CD4-positive, alpha-beta T cell treated with Interleukin-4 for 4 hours (primary cell): Measurements from ENCODE around the gene STUM.

Experiments used
- DNase-seq: peaks from one replicate; pipeline ENCODE4 v3.0.0-alpha.2; 2020

The STUM gene

DNA sequence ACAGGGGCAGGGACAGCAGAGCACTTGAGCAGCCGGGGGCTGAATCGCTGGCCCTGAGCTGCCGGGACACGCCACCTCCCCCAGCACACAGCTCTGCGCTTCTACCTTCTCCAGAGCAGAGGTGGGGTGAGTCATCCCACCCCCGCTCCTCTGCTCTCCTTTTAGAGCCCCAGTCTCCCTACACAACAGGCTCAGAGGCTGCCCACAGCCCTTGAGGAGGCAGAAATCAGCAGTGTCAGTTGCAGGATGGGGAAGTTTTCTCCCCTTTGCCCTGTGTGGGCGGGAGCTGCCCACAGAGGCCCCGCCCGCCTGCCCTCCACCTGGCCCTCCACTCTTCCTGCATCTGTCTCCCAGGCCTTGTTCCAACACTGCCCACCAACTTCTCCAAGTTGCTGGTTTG is 94.6 kb downstream of the STUM start:
- peak; percentile 68 for DNase-seq

DNA sequence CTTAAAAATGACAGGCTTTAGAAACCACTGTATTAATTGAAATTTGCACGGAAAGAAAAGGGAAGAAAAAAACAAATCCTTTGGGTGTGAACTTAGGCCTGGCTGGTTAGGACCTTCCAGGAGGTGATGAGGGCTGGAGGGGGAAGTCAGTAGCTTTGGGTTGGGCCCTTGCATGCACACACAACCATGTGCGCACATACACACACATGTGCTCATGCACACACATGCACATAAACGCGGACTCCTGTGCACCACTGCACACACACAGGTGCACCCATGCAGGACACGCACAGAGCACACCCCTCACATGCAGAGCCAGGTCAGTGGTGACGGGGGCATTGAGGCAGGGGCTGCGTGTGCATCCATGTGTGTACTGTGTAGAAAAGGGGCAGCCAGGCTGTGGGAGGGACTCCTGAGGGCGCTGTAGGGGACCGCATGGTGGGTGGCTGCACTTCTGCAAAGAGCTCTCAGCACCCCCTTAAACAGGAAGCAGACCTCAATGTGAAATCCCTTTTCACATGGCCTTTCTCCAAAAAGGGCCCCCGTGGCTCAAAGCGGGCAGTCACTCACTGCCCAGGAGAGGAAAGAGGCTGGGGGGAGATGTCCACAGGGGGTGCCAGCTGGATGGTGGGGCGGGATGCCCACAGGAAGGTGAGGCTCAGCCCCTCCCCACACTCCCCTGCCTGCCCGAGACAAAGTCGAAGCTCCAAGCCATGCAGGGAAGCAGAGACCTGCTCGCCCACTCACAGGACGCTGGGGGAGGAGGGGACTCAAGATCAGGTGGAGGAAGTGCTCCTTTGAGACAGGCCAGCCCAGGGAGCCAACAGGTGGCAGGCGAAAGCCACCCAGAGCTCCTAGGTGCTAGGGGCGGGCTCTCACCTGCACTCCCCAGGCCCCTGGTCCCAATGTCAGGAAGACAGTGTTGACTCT is 95.3 kb downstream of the STUM start:
- no peak for DNase-seq

DNA sequence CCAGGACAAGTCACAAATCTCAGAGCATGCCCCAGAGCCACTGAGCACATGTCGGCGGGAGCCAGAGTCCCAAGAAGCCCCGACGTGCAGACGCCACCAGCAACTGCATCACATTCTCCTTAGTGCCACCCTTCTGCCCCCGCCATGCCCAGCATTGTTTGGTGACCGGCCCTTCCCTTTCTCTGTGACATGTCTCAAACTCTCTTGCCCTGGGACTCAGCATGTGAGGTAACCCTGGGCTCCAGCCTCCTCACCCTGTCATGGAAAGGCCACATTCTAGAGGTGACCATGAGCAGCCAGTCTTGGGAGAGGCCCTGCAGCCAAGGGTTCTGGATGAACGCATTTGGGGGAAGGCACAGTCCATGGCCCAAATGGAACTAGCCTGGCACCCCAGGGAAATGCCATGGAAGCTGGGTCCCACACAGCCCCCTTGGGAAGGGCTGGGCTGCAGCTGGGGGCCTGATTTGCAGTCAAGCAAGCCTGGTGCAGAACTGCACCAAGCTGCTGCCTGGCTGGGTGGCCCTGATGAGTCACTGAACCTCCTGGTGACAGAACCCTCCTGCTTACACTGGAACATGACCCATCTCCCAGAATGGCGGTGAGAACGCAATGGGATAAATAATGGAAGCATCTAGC is 96.1 kb downstream of the STUM start:
- no peak for DNase-seq

DNA sequence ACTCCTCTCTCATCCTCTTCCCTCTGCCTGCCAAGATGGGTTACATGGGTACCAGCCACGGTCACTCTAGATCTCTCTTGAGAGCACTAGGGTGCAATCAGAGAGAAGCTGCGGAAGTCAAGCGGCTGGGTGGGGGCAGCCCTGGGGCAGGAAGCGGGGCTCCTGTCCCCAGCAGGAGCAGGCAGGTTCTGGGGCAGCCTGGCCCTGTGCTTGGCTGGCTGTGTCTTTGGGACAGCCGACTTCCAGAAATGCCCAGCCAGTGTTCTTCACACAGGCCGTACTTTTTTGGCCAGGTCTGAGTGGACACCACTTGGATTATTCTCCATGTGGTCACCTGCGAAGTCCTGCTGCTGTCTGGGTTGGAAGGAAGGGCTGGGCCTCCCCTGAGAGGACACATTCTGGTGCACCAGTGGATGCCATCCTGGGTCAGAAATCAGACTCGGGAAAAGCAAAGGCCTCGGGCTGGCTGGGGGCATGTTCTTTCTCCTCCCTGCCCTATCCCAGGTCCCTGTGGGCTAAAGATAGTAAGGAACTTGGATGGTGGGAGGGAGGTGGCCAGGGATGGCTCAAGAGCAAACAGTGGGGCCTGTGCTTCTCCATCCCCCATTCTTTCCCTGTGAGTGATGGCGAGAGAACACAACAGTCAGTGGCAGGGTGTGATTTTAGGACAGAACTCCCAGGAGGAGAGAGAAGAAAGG is 96.9 kb downstream of the STUM start:
- no peak for DNase-seq

DNA sequence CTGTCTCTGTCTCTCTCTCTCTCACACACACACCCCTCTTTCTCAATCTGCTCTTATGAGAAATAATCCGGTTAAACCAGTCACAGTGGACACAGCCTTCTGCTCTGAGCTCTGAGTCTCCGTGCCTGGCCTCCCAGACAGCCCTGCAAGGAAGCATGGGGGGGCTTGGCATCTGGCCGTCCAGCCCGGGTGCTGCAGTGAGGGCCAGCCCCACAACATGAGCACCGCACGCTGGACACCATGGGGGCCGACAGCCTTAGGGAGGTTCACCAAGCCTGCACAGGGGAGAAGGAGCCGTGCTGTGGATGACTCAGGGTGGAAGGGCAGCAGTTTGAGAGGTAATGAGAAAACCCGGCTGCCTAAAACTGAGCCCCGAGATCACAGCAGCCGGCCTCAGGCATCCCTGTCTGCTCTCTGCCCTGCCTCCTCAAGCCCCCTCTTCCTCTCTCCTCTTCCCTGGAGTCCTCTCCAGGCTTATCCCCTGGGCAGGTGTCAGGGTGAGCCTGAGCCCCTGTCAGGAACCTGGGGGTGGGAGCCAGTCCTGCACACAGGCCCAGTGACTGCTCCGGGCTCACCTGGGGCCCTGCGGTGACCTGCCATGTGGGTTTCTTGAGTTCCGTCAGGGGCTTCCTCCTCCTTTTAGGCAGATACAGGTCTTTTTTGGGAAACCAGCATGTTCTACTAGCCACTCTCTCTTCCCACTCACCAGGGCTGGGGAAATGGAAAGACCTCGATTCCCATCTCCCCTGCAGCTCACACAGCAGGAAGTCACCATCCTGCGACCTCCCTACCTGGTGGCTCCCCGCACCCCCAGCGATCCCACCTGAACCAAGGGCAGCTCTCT is 97.7 kb downstream of the STUM start:
- DNase-seq = no peak

DNA sequence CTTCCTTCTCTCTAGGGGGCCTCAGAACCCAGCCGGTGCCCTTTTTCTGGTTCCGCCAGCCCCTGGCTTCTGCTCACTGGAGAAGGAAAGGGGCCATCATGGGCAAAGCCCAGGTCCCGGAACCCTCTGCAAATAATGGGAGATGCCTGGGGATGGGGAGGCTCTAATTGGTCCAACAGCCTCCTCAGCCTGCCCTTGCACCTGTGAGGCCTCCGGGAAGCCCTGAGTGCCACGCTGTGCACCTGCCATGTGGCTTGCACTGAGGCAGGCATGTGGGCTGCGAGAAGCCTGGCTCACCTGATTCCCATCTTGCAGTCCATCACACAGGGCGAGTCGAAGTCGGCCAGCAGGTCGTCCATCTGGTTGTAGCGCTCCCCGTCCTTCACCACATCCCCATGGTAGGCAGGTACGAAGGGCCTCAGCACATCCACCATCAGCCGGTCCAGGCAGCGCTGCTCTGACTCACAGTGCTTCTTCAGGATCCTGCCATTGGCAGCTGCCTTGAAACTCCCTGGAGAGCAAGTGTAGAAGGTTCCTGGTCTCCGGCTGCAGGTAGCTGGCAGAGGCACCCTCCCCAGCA is 98.4 kb downstream of the STUM start:
- no peak for DNase-seq

DNA sequence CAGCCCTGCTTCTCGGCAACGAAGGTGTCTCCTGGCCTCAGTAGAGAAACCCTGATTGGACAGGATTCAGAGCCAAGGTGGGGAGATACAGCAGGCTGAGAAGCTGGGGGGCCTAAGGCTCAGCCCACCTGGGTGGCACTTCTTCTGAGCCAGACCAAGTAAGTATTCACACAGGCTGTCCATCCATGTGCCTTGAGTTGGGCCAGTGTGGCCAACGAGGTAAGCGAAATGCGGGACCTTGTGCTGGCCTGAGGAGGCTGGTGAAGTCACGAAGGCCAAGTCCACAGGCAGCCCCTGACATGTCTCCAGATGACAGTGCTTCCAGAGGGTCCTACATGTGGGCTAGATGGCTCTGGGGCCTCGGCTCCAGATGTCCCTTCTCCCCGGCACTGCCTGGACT is 99.2 kb downstream of the STUM start:
- DNase-seq = no peak

DNA sequence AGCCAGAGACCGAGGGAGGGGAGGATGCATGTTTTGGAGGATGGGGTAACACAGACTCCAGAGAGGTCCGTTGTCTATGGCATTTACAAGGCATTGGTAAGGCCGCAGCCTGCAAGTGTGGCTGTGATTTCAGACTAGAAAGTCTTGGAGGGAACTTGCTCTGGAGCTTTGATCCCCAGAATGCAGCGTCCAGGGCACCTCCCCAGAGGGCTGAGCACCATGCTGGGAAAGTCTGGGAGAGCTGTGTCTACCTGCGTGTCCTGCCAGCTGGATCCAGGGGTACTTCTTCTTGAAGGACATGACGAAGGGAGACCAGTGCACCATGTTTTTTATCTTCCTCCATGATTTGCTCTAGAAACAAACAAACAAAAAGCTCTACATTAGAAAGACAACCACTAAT is 99.9 kb downstream of the STUM start:
- DNase-seq = no peak

DNA sequence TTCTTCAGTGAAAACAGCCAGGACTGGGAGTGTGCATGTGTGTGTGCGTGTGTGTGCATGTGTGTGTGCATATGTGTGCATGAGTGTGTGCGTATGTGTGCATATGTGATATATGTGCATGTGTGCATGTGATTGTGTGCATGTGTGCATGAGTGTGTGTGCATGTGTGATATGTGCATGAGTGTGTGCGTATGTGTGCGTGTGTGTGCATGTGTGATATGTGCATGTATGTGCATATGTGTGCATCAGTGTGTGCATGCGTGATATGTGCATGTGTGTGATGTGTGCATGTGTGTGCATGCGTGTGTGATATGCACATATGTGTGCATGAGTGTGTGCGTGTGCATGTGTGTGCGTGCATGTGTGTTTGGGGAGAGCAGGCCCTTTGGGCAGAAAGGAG is 100.7 kb downstream of the STUM start:
- no peak for DNase-seq

DNA sequence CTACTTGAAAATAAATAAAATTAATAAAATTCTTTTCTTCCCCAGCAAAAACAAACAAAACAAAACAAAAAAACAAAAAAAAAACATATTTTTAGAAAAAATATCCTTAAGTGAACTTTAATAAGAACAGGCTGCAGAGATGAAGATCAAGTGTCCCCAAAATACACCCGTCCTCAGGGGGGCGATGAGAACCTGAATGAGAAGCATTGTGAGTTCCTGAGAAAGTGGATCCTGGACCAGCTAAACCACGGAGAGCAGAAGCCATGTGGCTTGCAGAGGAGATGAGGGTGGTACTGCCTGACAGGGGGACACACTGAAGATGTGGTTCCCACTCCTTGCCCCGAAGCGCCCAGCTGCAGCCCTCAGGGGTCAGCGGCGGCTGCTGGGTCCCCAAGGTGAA is 101.2 kb downstream of the STUM start:
- peak; percentile 42 for DNase-seq

DNA sequence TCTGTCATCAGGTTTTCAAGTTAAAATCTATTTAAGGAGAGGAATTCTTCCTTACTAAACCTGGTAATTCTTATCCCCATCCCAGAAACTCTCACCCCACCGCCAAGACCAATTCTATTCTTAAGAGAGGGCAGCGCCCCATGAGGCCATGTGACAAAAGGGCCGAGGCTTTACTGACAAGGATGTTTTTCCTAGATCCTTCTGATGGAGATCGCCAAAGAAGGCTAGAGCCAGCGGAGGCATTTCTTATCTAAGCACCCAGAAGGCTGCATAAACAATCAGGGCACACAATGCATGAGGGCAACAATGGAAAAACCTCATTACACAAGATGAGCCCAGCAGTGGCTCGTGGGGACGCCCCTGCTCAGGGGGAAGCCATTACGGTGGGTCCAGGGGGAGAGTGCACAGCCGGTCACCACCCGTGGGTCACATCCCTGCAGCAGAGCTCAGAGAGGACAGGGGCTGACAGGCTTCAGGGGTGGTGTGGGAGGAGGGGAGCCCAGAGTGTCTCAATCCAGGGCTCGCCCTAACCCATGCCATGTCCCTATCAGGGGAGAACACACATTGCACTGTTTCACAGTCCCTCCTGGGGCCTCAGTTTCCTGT is 101.8 kb downstream of the STUM start:
- DNase-seq = no peak

DNA sequence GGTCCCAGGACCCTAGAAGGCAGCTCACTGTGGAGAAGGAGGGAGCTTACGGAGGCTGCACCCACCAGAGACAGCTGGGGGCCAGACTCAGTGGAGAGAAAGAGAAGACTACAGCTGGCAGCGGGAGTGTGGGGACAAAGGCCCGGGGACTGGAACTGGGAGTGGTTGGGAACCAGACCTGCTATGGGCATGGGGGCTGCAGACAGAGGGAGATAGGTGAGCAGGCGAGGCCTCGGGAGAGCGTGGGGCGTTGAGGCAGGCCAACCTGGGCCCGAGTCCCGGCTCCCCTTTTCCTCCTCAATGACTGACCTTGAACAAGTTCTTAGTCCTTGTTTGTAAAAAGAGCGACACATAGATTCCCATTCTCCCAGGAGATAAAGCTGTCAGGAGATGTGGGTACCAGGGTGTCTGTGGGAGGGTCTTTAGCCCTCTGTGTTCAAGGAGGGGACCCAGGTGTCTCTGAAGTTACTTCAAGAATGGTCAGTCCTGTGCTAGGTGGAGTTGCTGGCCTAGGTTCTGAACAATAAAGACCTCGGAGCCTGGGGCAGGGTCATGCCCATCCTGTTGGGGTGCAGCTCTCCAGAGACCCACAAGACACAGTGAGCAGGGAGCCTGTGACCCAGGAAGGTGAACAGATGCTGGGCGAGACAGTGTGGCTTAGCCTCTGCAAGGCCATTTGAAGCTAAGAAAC is 102.6 kb downstream of the STUM start:
- no peak for DNase-seq

DNA sequence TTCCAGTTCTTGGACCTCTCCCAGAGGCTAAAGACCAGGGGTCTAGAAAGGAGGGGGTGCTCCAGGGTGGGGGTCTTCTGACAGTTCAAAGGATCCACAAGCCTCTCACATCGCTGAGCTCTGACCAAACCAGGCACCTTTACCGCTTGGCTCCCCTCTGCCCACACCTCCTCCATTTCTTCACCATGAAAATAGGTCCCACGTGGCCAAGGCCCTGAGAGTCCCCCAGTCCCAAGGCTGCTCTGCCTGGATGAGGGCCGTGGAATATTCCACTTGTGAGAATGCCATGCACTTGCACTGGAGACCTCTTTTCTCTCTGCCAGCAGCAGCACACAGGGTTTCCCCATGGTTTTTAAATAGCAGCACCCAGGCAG is 103.2 kb downstream of the STUM start:
- no peak for DNase-seq

DNA sequence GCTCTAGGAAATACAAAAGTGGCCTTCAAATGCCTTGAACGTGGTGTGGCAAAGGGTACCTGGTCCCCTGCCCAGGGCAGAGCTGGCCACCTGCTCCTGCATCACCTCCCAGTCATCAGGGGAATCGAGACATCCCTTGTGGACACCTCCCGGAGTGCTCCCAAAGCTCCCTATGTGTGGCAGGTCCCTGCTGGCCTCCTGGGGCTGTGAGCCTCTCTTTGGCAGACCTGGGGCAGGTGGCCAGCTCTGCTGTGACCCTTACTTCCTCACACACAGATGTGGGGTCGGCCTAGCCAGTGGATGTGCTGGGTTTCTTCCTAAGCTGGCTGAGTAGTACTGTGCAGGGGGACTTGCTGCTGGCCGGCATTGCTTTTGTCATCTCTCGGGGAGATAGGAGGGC is 104.0 kb downstream of the STUM start:
- DNase-seq = no peak

DNA sequence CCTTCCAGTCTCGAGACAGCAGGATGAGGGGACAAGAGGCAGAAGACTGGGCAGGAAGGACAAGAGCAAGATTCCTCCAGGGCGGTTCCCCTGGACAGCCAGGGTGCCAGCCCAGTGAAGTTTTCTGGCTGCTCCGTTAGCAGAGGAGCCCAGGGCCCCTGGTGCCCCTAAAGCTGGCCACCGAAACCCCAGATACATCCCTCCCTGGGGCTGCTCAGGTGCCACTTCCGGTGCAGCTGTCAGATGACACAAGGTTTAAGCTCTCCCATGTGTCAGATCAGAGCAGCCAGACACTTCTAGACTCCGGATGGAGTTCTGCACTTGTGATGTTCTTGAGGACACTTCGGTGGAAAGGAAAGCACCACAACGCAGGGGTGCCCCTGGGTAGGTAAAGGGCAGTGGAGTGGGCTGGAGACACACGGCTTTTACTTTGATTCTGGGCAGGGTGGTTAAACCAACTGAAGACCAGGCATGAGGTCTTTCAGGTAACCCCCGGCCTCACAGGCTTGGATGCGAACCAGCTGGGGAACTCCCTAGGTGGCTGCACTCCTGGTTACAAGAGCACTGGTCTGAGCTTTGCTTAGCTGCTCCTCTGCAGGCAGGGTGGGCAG is 104.9 kb downstream of the STUM start:
- peak; percentile 76 for DNase-seq

DNA sequence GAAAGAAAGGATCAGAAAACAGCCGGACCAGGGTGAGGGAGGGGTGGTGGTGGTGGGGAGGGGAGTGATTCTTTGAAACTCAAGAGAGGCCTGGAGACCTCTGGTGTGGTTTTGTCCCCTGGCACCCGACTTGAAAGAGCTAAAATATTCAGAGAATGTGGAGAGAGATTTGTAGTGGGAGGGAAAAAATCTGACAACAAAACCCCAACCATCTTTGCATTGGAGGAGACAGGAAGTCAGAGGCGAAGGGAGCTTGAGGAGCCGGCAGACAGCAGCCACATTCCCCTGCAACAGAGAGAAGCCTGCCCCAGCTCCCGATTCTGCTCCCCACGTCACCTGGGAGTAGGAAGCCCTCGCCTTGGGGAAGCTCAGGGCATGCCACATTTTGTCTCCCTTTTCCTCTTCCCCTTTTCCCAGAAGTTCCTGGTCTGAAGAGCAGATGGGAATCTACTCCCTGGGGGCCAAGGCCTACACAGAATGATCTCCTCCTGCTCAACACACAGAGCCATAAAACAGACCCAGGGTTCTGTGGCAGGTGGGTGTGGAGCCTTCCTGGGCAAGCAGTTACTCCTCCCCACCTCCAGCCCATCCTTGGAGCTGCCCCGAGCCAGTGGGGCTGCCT is 105.6 kb downstream of the STUM start:
- DNase-seq = no peak

DNA sequence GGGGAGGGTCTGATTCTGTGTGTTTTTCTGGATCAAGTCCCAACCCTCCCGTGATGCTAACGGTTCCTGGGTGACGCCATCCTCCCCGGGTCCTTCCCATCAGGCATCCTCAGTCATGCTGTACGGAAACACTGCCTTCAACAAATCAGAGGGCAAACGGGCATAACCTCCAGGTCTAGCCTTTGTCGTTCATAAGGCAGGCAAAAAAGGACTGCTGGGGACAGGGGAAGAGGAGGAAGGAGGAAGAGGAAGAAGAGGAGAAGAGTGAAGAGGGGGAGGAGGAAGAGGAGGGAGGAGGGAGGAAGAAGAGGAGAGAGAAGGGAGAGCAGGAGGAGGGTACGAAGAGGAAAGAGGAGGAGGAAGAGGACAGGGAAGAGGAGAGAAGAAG is 106.1 kb downstream of the STUM start:
- DNase-seq = no peak

DNA sequence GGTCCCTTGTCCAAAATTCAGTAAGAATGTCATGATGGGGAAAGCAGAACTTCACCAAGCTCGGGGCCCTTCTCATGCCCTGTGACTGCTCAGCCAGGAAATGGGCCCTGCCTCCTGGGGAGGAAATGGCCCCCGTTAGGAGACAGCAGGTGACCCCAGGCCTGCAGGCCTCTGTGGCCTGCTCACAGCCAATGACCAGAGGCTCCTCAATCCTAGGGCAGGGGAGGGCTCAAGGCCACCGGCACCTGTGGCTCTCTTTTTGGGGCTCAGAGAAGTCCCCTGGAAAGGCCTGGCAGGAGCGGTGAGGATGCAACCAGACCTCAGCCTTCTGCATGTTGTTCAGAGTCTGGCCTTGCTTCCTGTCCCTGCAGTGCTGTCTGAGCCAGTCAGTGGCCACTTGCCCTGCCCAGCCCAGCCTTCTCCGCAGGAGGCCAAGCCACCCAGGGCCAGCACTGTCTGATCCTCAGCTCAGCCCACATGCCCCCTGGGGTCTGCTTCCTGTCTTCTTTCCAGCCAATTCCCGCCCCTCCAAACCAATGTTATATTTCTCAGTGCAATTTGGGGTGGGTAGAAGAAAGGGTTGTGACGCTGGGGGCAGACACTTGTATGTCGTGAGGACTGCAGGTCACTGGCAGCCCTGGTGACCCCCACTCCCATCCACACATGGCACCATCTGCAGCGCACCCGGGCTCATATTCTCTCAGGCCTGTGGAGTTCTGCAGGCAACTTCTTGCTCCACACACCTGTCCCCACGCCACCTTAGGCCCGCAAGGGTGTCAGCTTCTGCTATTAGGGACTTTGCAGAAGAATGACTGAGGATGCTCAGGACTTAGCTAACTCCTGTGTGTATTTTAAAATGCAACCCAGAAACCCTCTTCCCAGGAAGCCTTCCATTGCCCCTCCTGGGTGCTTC is 106.9 kb downstream of the STUM start:
- DNase-seq = no peak

DNA sequence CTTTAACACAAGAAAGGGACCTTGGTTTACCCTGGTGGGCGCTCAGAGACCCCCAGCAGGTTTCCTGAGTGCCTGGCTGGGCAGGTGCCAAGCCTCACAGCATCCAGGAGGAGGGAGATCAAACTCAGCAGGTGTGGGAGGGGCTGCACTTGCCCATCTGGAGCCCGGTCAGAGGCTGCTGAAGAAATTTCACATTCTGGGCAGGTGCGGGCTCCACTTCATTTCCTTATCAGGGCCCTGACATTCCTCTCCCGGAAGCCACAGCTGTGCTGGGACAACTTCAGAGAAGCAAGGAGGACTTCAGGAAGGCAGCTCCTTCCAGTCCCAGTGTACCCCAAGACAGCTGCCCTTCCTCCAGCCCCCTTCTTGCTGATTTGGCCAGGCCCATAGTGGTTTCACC is 107.6 kb downstream of the STUM start:
- no peak for DNase-seq
